DND-41 (cell line): Measurements from ENCODE around the gene SPRY4.

Source experiments
- ATAC-seq: fragments of 200-7000 bp; cut with Tn5 transposase; 3 replicates; pipeline ENCODE4 v1.9.1; 2021; ENCODE audit warnings: low read depth; ENCODE audit not compliant: insufficient read depth
- DNase-seq: peaks from one replicate; pipeline ENCODE4 v3.0.0-alpha.2; 2020
- H2AFZ ChIP-seq: 2 replicates; pipeline ENCODE4 v1.6.0; 2012; ENCODE audit warnings: low read depth, low read length
- H3K27ac ChIP-seq: 2 replicates; pipeline ENCODE4 v1.5.1; 2012; ENCODE audit warnings: low read length, inconsistent platforms
- H3K27me3 ChIP-seq: fragments of 200-600 bp; sonication (generic); 2 replicates; pipeline ENCODE4 v1.6.0; 2012; ENCODE audit warnings: low read length, mild to moderate bottlenecking, inconsistent platforms; ENCODE audit not compliant: insufficient read depth, poor library complexity
- H3K36me3 ChIP-seq: 2 replicates; pipeline ENCODE4 v1.5.1; 2012; ENCODE audit warnings: low read length, inconsistent platforms; ENCODE audit not compliant: insufficient read depth
- H3K4me1 ChIP-seq: 2 replicates; pipeline ENCODE4 v1.5.1; 2012; ENCODE audit warnings: mild to moderate bottlenecking, low read length; ENCODE audit not compliant: insufficient read depth
- H3K4me2 ChIP-seq: 2 replicates; pipeline ENCODE4 v1.6.0; 2012; ENCODE audit warnings: mild to moderate bottlenecking, moderate library complexity, low read length, inconsistent platforms; ENCODE audit not compliant: insufficient read depth
- H3K4me3 ChIP-seq, 2 experiments: fragments of 200-600 bp in 1 of 2; shearing (Covaris generic) in 1 of 2; 2 replicates each; pipeline ENCODE4 v1.5.1; 2012 to 2016; ENCODE audit warnings: inconsistent platforms in 2 of 2, low read length in 2 of 2, mild to moderate bottlenecking in 2 of 2, low read depth in 1 of 2, moderate library complexity in 1 of 2
- H3K79me2 ChIP-seq: 2 replicates; pipeline ENCODE4 v1.6.0; 2012; ENCODE audit warnings: low read length, inconsistent platforms; ENCODE audit not compliant: insufficient read depth
- H3K9ac ChIP-seq: 2 replicates; pipeline ENCODE4 v1.6.0; 2012; ENCODE audit warnings: low read depth, mild to moderate bottlenecking, inconsistent platforms, low read length, moderate library complexity
- H3K9me3 ChIP-seq: 2 replicates; pipeline ENCODE4 v1.5.1; 2012; ENCODE audit warnings: low read length, moderate library complexity, mild to moderate bottlenecking, inconsistent platforms; ENCODE audit not compliant: insufficient read depth, severe bottlenecking
- H4K20me1 ChIP-seq: 2 replicates; pipeline ENCODE4 v1.6.0; 2012; ENCODE audit warnings: low read length; ENCODE audit not compliant: insufficient read depth
- EZH2 ChIP-seq: IDR thresholded peaks from 3 replicates; pipeline ENCODE4 v1.6.1; 2012; ENCODE audit warnings: borderline replicate concordance, low read depth, mild to moderate bottlenecking, moderate library complexity, low read length, inconsistent platforms; ENCODE audit not compliant: severe bottlenecking
- TF ChIP-seq, protein P1 (sequence below): IDR thresholded peaks from 2 replicates; pipeline ENCODE4 v1.5.1; 2012; ENCODE audit warnings: borderline replicate concordance, low read length, moderate library complexity, mild to moderate bottlenecking; ENCODE audit not compliant: poor library complexity, severe bottlenecking; ENCODE audit errors: extremely low read depth

Gene SPRY4

DNA sequence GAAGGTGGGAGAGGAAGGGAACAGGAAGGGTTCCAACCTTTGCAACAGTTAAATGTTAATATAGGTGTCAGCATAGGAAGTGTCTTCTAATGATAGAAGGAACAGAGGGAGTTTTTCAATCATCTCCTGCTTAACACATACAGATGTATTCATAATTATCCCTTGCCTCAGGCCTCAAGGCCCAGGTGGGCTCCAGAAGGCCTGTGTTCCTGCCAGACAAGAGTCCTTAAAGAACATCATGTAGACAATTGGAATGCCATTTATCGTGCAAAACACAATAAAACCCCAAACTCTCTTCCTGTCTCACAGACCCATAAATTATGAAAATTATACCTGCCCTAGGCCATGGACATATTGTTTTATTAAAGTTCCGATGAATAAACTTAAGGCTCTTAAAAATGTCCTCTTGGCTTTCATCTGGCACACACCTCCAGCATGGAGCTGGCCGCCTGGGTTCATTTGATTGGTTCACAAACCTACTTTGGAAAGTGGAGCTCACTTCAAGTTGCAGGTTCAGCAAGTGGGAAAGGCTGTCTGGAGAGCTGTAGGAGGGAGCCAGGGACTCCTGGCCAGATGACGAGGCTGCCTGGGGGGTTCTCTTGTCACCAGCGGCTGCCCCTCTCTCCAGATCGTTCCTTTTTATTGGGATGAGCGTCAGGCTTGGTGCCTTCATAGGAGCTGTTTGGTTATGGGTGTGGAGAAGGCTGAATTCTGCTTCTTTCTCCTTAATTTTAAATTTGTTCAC lies 17.5 kb downstream of the SPRY4 start:
- no peaks in the 10 kb centered on the region for H3K9me3 ChIP-seq
- H3K9ac ChIP-seq = no peak overlapping the region
- peaks cover 9% of the 10 kb centered on the region; the same call in 1 of the 2 replicates for H3K4me1 ChIP-seq
- no peak overlapping the region for H2AFZ ChIP-seq
- H3K27ac ChIP-seq = no peak overlapping the region
- H3K27me3 ChIP-seq = no peaks in the 10 kb centered on the region
- H3K4me2 ChIP-seq = no peak overlapping the region
- TF ChIP-seq EZH2 = no peak
- TF ChIP-seq, protein P1, sequence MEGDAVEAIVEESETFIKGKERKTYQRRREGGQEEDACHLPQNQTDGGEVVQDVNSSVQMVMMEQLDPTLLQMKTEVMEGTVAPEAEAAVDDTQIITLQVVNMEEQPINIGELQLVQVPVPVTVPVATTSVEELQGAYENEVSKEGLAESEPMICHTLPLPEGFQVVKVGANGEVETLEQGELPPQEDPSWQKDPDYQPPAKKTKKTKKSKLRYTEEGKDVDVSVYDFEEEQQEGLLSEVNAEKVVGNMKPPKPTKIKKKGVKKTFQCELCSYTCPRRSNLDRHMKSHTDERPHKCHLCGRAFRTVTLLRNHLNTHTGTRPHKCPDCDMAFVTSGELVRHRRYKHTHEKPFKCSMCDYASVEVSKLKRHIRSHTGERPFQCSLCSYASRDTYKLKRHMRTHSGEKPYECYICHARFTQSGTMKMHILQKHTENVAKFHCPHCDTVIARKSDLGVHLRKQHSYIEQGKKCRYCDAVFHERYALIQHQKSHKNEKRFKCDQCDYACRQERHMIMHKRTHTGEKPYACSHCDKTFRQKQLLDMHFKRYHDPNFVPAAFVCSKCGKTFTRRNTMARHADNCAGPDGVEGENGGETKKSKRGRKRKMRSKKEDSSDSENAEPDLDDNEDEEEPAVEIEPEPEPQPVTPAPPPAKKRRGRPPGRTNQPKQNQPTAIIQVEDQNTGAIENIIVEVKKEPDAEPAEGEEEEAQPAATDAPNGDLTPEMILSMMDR = no peak
- no peak overlapping the region for H3K4me3 ChIP-seq
- no peaks in the 10 kb centered on the region for H3K36me3 ChIP-seq
- DNase-seq (no peak), ATAC-seq (no peak)
- no peaks in the 10 kb centered on the region for H3K79me2 ChIP-seq
- H4K20me1 ChIP-seq = no peaks in the 10 kb centered on the region

DNA sequence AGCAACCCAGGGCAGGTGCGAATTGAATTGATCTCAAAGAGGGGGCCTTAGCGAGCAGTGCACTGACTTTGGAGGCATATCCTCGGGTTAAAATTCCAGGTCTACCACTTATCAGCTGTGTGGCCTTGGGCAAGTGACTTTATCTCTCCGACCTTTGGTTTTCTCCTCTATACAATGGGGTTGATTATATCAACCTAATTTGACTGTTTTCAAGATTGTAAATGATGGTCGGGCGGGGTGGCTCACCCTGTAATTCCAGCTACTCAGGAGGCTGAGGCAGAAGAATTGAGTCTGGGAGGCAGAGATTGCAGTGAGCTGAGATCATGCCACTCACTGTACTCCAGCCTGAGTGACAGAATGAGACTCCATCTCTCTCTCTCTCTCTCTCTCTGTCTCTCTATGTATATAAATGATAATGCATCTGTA lies 18.7 kb downstream of the SPRY4 start:
- H2AFZ ChIP-seq = no peak overlapping the region
- H3K4me3 ChIP-seq = no peak overlapping the region
- no peak for DNase-seq
- H3K27ac ChIP-seq = no peak overlapping the region
- H3K27me3 ChIP-seq = no peaks in the 10 kb centered on the region
- H3K9me3 ChIP-seq = no peaks in the 10 kb centered on the region
- ATAC-seq = no peak
- H4K20me1 ChIP-seq = no peaks in the 10 kb centered on the region
- H3K79me2 ChIP-seq = no peaks in the 10 kb centered on the region
- no peaks in the 10 kb centered on the region for H3K36me3 ChIP-seq
- H3K4me1 ChIP-seq = peaks cover 9% of the 10 kb centered on the region; the same call in 1 of the 2 replicates
- no peak overlapping the region for H3K9ac ChIP-seq
- H3K4me2 ChIP-seq = no peak overlapping the region
- TF ChIP-seq, protein P1 = no peak
- no peak for TF ChIP-seq EZH2

DNA sequence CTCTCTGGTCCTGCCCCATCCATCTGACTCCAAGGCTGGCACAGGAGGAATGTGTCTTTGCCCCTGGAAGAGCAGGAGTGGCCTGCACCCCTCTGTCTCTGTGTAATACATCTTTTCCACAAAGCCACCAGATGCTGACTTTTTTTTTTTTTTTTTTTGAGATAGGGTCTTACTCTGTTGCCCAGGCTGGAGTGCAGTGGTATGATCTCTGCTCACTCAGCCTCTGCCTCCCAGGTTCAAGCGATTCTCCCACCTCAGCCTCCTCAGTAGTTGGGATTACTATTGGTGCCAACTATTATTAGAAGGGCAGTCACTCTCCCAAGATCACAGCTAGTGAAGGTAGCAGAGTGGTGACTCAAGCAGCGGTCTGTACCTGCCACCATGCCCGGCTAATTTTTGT lies 19.6 kb downstream of the SPRY4 start:
- Histone ChIP-seq H3K9ac (no peak overlapping the region), H3K79me2 (no peaks in the 10 kb centered on the region), H3K9me3 (no peaks in the 10 kb centered on the region), H3K4me2 (no peak overlapping the region), H3K4me1 (0 out of 2 replicates have a peak, but pooled peaks cover 3% of the 10 kb centered on the region), H3K27ac (no peak overlapping the region), H3K4me3 (no peak overlapping the region), H3K27me3 (no peaks in the 10 kb centered on the region), H3K36me3 (no peaks in the 10 kb centered on the region), H2AFZ (no peak overlapping the region), H4K20me1 (no peaks in the 10 kb centered on the region)
- ATAC-seq = no peak
- TF ChIP-seq EZH2 = no peak
- TF ChIP-seq, protein P1 = no peak
- no peak for DNase-seq
